Right lobe of liver (tissue), 6 donors: ENCODE measurements around the gene ZNF766. TPM values are rescaled to one million over a fixed set of nuclear protein-coding genes. Genes with fewer than 3 reads are reported as not detected.
"Not testable (repeated sequence)": the region's sequence is repeated elsewhere in the genome, so short reads cannot be mapped to it uniquely, and the experiment has no call there.

Experiments
- ATAC-seq, 4 donors: fragments of 200-7000 bp; cut with Tn5 transposase; one replicate each; pipeline ENCODE4 v1.9.1; 2020; ENCODE audit warnings: mild to moderate bottlenecking in 4 of 4, moderate library complexity in 4 of 4
- DNase-seq, 3 donors: peaks; one replicate each; pipeline ENCODE4 v3.0.0-alpha.2; 2020
- H3K27ac ChIP-seq, 3 donors: fragments of 200-600 bp; one replicate each; pipeline ENCODE4 v1.8.0; 2022
- H3K27me3 ChIP-seq, 2 donors: fragments of 200-600 bp; one replicate each; pipeline ENCODE4 v1.8.0; 2022
- H3K36me3 ChIP-seq, 4 donors: fragments of 200-600 bp; sonication (generic) in 1 of 4; one replicate each; pipeline versions ENCODE4 v1.5.1 to v1.8.0; 2017 to 2022; ENCODE audit warnings: control low read depth in 1 of 4
- H3K4me1 ChIP-seq, 4 donors: fragments of 200-600 bp; sonication (generic) in 1 of 4; one replicate each; pipeline versions ENCODE4 v1.5.1 to v1.8.0; 2017 to 2022; ENCODE audit warnings: control low read depth in 1 of 4
- H3K4me3 ChIP-seq, 3 donors: fragments of 200-600 bp; one replicate each; pipeline ENCODE4 v1.8.0; 2022
- H3K9me3 ChIP-seq, 4 donors: fragments of 200-600 bp; sonication (generic) in 1 of 4; one replicate each; pipeline versions ENCODE4 v1.5.1 to v1.8.0; 2017 to 2022; ENCODE audit warnings: control low read depth in 1 of 4
- CTCF ChIP-seq, 4 donors: fragments of 200-600 bp in 3 of 4; fragments of 450-650 bp in 1 of 4; IDR thresholded peaks; one replicate each; pipeline versions ENCODE4 v1.5.1 to v1.8.0; 2016 to 2022; ENCODE audit warnings: antibody characterized with exemption in 4 of 4, mild to moderate bottlenecking in 2 of 4
- POLR2A ChIP-seq: fragments of 450-650 bp; IDR thresholded peaks from one replicate; pipeline ENCODE4 v1.6.1; 2017; ENCODE audit warnings: antibody characterized with exemption, mild to moderate bottlenecking
- WGBS: methylation state at CpG from one replicate; pipeline ENCODE4 v1.1.6; 2018; ENCODE audit warnings: low coverage, low lambda C conversion rate; ENCODE audit not compliant: insufficient coverage; ENCODE audit errors: missing lambda C conversion rate; 5-methylcytosine and 5-hydroxymethylcytosine counted together
- intact Hi-C, 2 donors: fragments of 100-400 bp; cut with DNase I; formaldehyde crosslinking; loops; one replicate each; pipeline versions ENCODE4 v1.11.2 to v1.14.1; 2022
- microRNA counts: library from miRNA; unstranded; fragments of <30 nt; microRNA quantifications from one replicate; lab custom pipeline; 2016
- microRNA-seq, 2 donors: library from miRNA; unstranded; fragments of <30 nt; microRNA quantifications; one replicate each; pipeline ENCODE4, GENCODE V29; 2019 to 2020
- small RNA-seq, 2 experiments: library from RNA; depleted of rRNA; stranded (forward); fragments of <200 nt; gene quantifications; one replicate each; pipeline ENCODE3, GENCODE V24; 2016
- total RNA-seq, 6 experiments: library from RNA; depleted of rRNA in 2 of 6; stranded (reverse); fragments of >200 nt in 2 of 6; fragmentation: NEBNext Ultra II Directional in 3 of 6; extraction: Animal tissue kit (Norgen Biotek cat#: 25700) in 3 of 6; gene quantifications; one replicate each; pipeline versions ENCODE4 v1.1.0 to v1.2.4, GENCODE V29; 2016 to 2023
- donor health status: DM: no; HTN: yes; CAD: no.
- donor health status: DM: no; HTN: no; CAD: no.
- donor health status: DM: no; HTN: no; CAD: no.
- donor health status: DM: no; HTN: yes; CAD: no.
- donor health status: DM: no; HTN: yes; CAD: no.

The ZNF766 gene
- total RNA-seq, 6 experiments from 2014 or later: 2.3 to 6.0 (median 4.9) TPM

- Histone ChIP-seq H3K27ac (peak overlapping the region in 1 of 3 donors; percentile 51), H3K9me3 (peaks cover 0 to 20% (median 3%) of the 10 kb centered on the region in 4 donors), H3K36me3 (no peaks in the 10 kb centered on the region), H3K4me3 (peak overlapping the region; percentile 44 to 54 (median 49)), H3K27me3 (no peaks in the 10 kb centered on the region), H3K4me1 (no peaks in the 10 kb centered on the region)
- no peak for ATAC-seq
- intact Hi-C loops: no loop called here
- no peak for DNase-seq
- TF ChIP-seq CTCF (IDR thresholded peaks at IDR 0.05) (no peak), POLR2A (no peak)
- 2% methylated on average over 9 of the region's 9 CpGs for WGBS
These were observed 67.5 kb downstream of the ZNF766 start for GRCh38 chr19:52336791-52337381.

- H3K4me3 ChIP-seq, intact Hi-C loops, ATAC-seq, H3K9me3 ChIP-seq, DNase-seq, H3K4me1 ChIP-seq, H3K27ac ChIP-seq, H3K36me3 ChIP-seq, H3K27me3 ChIP-seq: not testable (repeated sequence)
- WGBS: 57% methylated on average over 3 of the region's 3 CpGs
These were observed 69.6 kb downstream of the ZNF766 start for GRCh38 chr19:52339022-52339421.

DNA sequence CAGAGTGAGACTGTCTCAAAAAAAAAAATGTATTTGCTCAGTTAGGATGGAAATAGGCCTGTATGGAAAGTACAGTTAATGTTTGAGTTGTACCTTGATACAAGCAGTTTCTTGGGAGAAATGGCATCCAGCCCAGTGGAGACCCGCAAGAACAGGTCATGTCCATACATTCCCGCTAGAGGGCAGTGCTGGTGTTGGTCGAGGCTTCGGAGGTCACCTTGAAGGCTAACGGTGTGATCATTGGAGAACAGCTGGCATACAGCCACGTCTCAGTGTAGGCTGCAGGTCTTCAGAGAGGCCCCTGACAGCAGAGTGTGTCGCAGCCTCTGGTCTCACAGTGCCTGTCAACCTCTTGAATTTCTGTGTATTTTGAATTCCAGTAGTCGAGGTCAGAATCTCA, 74.2 kb downstream of the ZNF766 start:
- Histone ChIP-seq H3K9me3 (peaks cover 0 to 6% (median 0%) of the 10 kb centered on the region in 4 donors), H3K4me3 (no peak overlapping the region), H3K27ac (no peak overlapping the region), H3K27me3 (no peaks in the 10 kb centered on the region), H3K4me1 (no peaks in the 10 kb centered on the region), H3K36me3 (no peaks in the 10 kb centered on the region)
- intact Hi-C loops: no loop called here
- TF ChIP-seq CTCF (IDR thresholded peaks at IDR 0.05) (peak in 3 of 4 donors; percentile 13 to 30 (median 29)), POLR2A (no peak)
- ATAC-seq: peak in 2 of 4 donors; percentile 23 to 47
- no peak for DNase-seq
- 36% methylated on average over 7 of the region's 8 CpGs for WGBS

DNA sequence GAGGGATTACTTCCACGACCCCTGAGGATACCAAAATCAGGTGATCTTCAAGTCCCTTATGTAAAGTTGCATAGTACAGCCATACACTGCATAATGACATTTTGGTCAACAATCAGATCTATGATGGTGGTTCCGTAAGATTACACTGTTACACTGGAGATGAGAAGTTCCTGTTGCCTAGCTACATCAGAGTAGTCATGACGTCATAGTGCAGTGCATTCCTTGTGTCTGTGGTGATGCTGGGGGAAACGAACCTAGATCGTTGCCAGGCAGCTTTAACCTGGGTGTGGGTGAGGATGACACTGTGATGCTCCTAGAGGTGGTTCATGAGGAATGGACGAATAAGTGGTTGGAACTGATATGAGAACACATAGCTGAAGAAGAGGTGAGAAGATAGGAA, 75.8 kb downstream of the ZNF766 start:
- no peak for TF ChIP-seq POLR2A
- no peak for TF ChIP-seq CTCF (IDR thresholded peaks at IDR 0.05)
- intact Hi-C loops: no loop called here
- DNase-seq (no peak), ATAC-seq (no peak)
- Histone ChIP-seq H3K9me3 (peaks cover 0 to 6% (median 0%) of the 10 kb centered on the region in 4 donors), H3K27ac (no peak overlapping the region), H3K36me3 (no peaks in the 10 kb centered on the region), H3K27me3 (no peaks in the 10 kb centered on the region), H3K4me1 (no peaks in the 10 kb centered on the region), H3K4me3 (no peak overlapping the region)
- 67% methylated on average over 6 of the region's 6 CpGs for WGBS

MicroRNAs within 50 kb of the gene (microRNA counts, 767-probe panel; counts per million panel counts)
- 237 counts per million for microRNA hsa-miR-643 (lab: Ali Mortazavi, UCI)

Small RNA genes within 50 kb of the gene (microRNA-seq; reads per million reads assigned to microRNA genes)
- gene MIR643 (3.8 to 3.9 reads per million in 2 donors), gene MIR6801 (0 to 0.29 reads per million in 2 donors)

Small RNA genes within 50 kb of the gene (small RNA-seq; reads per million reads assigned to genes)
- gene MIR643 (0 reads per million in 2 experiments), gene MIR6801 (0 reads per million in 2 experiments), gene RF00019 (0 reads per million in 2 experiments)

Other genes with a start within 250 kb of the ZNF766 start
- 1 to 10 TPM; 1.2 to 2.7 (median 1.6) TPM for gene ZNF614, start 241.2 kb upstream of the ZNF766 start, total RNA-seq
- 1 to 10 TPM in 5 of 6 experiments, under 1 TPM in 1; 0.86 to 3.9 (median 3.3) TPM for gene ZNF432, start 220.7 kb upstream of the ZNF766 start, total RNA-seq
- 1 to 10 TPM; 2.8 to 8.7 (median 5.8) TPM for gene ZNF841, start 173.8 kb upstream of the ZNF766 start, total RNA-seq
- 1 to 10 TPM; 1.9 to 6.2 (median 4.2) TPM for gene ZNF616, start 129.6 kb upstream of the ZNF766 start, total RNA-seq
- gene ZNF836, start 98.0 kb upstream of the ZNF766 start, total RNA-seq: 1 to 10 TPM; 1.5 to 3.7 (median 2.8) TPM
- gene PPP2R1A, start 79.5 kb upstream of the ZNF766 start, total RNA-seq: 10 to 100 TPM; 59.4 to 93.0 (median 82.4) TPM
- 1 to 10 TPM; 3.7 to 7.1 (median 5.3) TPM for gene ZNF480, start 27.6 kb downstream of the ZNF766 start, total RNA-seq
- gene ZNF610, start 66.7 kb downstream of the ZNF766 start, total RNA-seq: under 1 TPM in 5 of 6 experiments, not detected in 1; 0.16 to 0.51 (median 0.39) TPM
- 1 to 10 TPM; 1.0 to 2.9 (median 2.3) TPM for gene ZNF880, start 100.3 kb downstream of the ZNF766 start, total RNA-seq
- gene ZNF528, start 128.3 kb downstream of the ZNF766 start, total RNA-seq: 1 to 10 TPM; 1.9 to 7.5 (median 3.5) TPM
- gene ZNF534, start 159.6 kb downstream of the ZNF766 start, total RNA-seq: under 1 TPM in 1 of 6 experiments, not detected in 5; 0.13 TPM
- gene ZNF578, start 184.0 kb downstream of the ZNF766 start, total RNA-seq: under 1 TPM in 3 of 6 experiments, not detected in 3; 0.17 to 0.51 (median 0.29) TPM